WTC11 (cell line): ENCODE data around the gene PGD. TPM values are rescaled to one million over a fixed set of nuclear protein-coding genes. Genes with fewer than 3 reads are reported as not detected.
"Not testable (repeated sequence)": the region's sequence is repeated elsewhere in the genome, so short reads cannot be mapped to it uniquely, and the experiment has no call there.

ENCODE experiments used
- ATAC-seq: fragments of 200-7000 bp; cut with Tn5 transposase; 2 replicates; pipeline ENCODE4 v1.10.0; 2021; ENCODE audit warnings: mild to moderate bottlenecking, moderate library complexity
- CTCF ChIA-PET: fragments of 300-600 bp; sonication (Branson Sonifier 250); formaldehyde crosslinking; loops from one replicate; lab custom pipeline; 2021; ENCODE audit warnings: antibody characterized with exemption; lab: Charles Lee
- POLR2A ChIA-PET: fragments of 350-600 bp; sonication (Branson Sonifier 250); formaldehyde crosslinking; loops from one replicate; lab custom pipeline; 2021; ENCODE audit warnings: antibody characterized with exemption; lab: Charles Lee
- DNase-seq: peaks from one replicate; pipeline ENCODE4 v3.0.0; 2021; ENCODE audit warnings: low spot score
- H3K27ac Mint-ChIP-seq: 2 replicates; pipeline ENCODE4 v1.8.0; 2021; ENCODE audit warnings: mixed read lengths
- H3K27me3 Mint-ChIP-seq: 2 replicates; pipeline ENCODE4 v1.8.0; 2021; ENCODE audit warnings: low read depth, mild to moderate bottlenecking, moderate library complexity, mixed read lengths
- H3K36me3 Mint-ChIP-seq: 2 replicates; pipeline ENCODE4 v1.8.0; 2021; ENCODE audit warnings: mixed read lengths
- H3K4me1 Mint-ChIP-seq: 2 replicates; pipeline ENCODE4 v1.8.0; 2022; ENCODE audit warnings: mixed read lengths
- H3K4me3 Mint-ChIP-seq: 2 replicates; pipeline ENCODE4 v1.8.0; 2021; ENCODE audit warnings: mild to moderate bottlenecking, moderate library complexity, mixed read lengths
- H3K9me3 Mint-ChIP-seq: 2 replicates; pipeline ENCODE4 v1.8.0; 2021; ENCODE audit warnings: mixed read lengths
- ETV6 ChIP-seq: sonication (generic); formaldehyde crosslinking; IDR thresholded peaks from 2 replicates; pipeline ENCODE4 v1.8.1; 2022; ENCODE audit warnings: mild to moderate bottlenecking, missing genetic modification reagents
- FOXJ3 ChIP-seq: sonication (generic); formaldehyde crosslinking; IDR thresholded peaks from 2 replicates; pipeline ENCODE4 v1.9.0; 2021; ENCODE audit warnings: missing genetic modification reagents, mild to moderate bottlenecking, borderline replicate concordance
- FOXK1 ChIP-seq: sonication (generic); formaldehyde crosslinking; IDR thresholded peaks from 2 replicates; pipeline ENCODE4 v1.8.0; 2022; ENCODE audit warnings: mild to moderate bottlenecking, moderate library complexity, missing genetic modification reagents
- GTF2I ChIP-seq: fragments of 250-450 bp; sonication (Bioruptor Pico); conservative IDR thresholded peaks from 2 replicates; pipeline ENCODE4 v1.4.0; 2021; ENCODE audit warnings: mild to moderate bottlenecking
- JUN ChIP-seq: sonication (generic); formaldehyde crosslinking; IDR thresholded peaks from 2 replicates; pipeline ENCODE4 v1.8.0; 2023; ENCODE audit warnings: mild to moderate bottlenecking, missing genetic modification reagents
- KAT7 ChIP-seq: sonication (generic); formaldehyde crosslinking; IDR thresholded peaks from 2 replicates; pipeline ENCODE4 v1.8.1; 2023; ENCODE audit warnings: missing genetic modification reagents, mild to moderate bottlenecking, borderline replicate concordance
- NFATC4 ChIP-seq: fragments of 250-450 bp; sonication (Bioruptor Pico); IDR thresholded peaks from 2 replicates; pipeline ENCODE4 v1.9.0; 2021; ENCODE audit warnings: mild to moderate bottlenecking
- NFYB ChIP-seq: sonication (generic); formaldehyde crosslinking; conservative IDR thresholded peaks from 2 replicates; pipeline ENCODE4 v1.8.0; 2022; ENCODE audit warnings: low read depth, missing genetic modification reagents
- NR1H2 ChIP-seq: sonication (generic); formaldehyde crosslinking; IDR thresholded peaks from 2 replicates; pipeline ENCODE4 v1.9.0; 2021; ENCODE audit warnings: mild to moderate bottlenecking, moderate library complexity, missing genetic modification reagents
- OVOL2 ChIP-seq: fragments of 250-450 bp; sonication (Bioruptor Pico); IDR thresholded peaks from 2 replicates; pipeline ENCODE4 v1.9.0; 2021; ENCODE audit warnings: mild to moderate bottlenecking, borderline replicate concordance
- RORB ChIP-seq: fragments of 250-450 bp; sonication (Bioruptor Pico); IDR thresholded peaks from 2 replicates; pipeline ENCODE4 v1.9.0; 2021; ENCODE audit warnings: mild to moderate bottlenecking
- SMAD3 ChIP-seq: sonication (generic); formaldehyde crosslinking; IDR thresholded peaks from 2 replicates; pipeline ENCODE4 v1.8.0; 2022; ENCODE audit warnings: missing genetic modification reagents, mild to moderate bottlenecking, borderline replicate concordance
- SP1 ChIP-seq: sonication (generic); formaldehyde crosslinking; conservative IDR thresholded peaks from 2 replicates; pipeline ENCODE4 v1.8.1; 2022; ENCODE audit warnings: missing genetic modification reagents
- total RNA-seq: library from RNA; stranded (reverse); gene quantifications from 3 replicates; pipeline ENCODE4 v1.2.3, GENCODE V29; 2021
- TF ChIP-seq, protein P1 (sequence below): sonication (generic); formaldehyde crosslinking; IDR thresholded peaks from 2 replicates; pipeline ENCODE4 v1.8.0; 2022; ENCODE audit warnings: mild to moderate bottlenecking, missing genetic modification reagents
- TF ChIP-seq, protein P2 (sequence below): sonication (generic); formaldehyde crosslinking; IDR thresholded peaks from 2 replicates; pipeline ENCODE4 v1.8.1; 2022; ENCODE audit warnings: mild to moderate bottlenecking, missing genetic modification reagents, moderate library complexity, borderline replicate concordance
- TF ChIP-seq, protein P3 (sequence below): sonication (generic); formaldehyde crosslinking; IDR thresholded peaks from 2 replicates; pipeline ENCODE4 v1.8.1; 2022; ENCODE audit warnings: missing genetic modification reagents, borderline replicate concordance
- TF ChIP-seq, protein P4 (sequence below): sonication (generic); formaldehyde crosslinking; IDR thresholded peaks from 2 replicates; pipeline ENCODE4 v1.8.0; 2022; ENCODE audit warnings: mild to moderate bottlenecking, missing genetic modification reagents
- TF ChIP-seq, protein P5 (sequence below): sonication (generic); formaldehyde crosslinking; IDR thresholded peaks from 2 replicates; pipeline ENCODE4 v1.8.0; 2023; ENCODE audit warnings: missing genetic modification reagents, mild to moderate bottlenecking, borderline replicate concordance
- TF ChIP-seq, protein P6 (sequence below): sonication (generic); formaldehyde crosslinking; conservative IDR thresholded peaks from 2 replicates; pipeline ENCODE4 v1.8.1; 2022; ENCODE audit warnings: mild to moderate bottlenecking, missing genetic modification reagents

Gene PGD
- total RNA-seq, 1 experiment from 2014 or later: 278 TPM

DNA sequence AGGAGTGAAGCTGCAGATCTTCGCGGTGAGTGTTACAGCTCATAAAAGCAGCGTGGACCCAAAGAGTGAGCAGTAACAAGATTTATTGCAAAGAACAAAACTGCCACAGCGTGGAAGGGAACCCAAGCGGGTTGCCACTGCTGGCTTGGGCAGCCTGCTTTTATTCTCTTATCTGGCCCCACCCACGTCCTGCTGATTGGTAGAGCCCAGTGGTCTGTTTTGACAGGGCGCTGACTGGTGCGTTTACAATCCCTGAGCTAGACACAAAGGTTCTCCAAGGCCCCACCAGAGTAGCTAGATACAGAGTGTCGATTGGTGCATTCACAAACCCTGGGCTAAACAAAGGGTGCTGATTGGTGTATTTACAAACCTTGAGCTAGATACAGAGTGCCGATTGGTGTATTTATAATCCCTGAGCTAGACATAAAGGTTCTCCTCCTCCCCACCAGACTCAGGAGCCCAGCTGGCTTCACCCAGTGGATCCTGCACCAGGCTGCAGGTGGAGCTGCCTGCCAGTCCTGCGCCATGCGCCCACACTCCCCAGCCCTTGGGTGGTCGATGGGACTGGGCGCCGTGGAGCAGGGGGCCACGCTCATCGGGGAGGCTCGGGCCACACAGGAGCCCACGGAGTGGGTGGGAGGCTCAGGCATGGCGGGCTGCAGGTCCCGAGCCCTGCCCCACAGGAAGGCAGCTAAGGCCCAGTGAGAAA, 27.1 kb downstream of the PGD start:
- POLR2A ChIA-PET, ATAC-seq, H3K4me3 Mint-ChIP-seq: not testable (repeated sequence)

DNA sequence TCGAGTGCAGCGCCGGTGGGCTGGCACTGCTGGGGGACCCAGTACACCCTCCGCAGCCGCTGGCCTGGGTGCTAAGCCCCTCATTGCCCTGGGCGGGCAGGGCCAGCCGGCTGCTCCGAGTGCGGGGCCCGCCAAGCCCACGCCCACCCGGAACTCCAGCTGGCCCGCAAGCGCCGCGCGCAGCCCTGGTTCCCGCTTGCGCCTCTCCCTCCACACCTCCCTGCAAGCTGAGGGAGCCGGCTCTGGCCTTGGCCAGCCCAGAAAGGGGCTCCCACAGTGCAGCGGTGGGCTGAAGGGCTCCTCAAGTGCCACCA, 27.6 kb downstream of the PGD start:
- DNase-seq, H3K27ac Mint-ChIP-seq, H3K4me3 Mint-ChIP-seq, ATAC-seq, H3K9me3 Mint-ChIP-seq, CTCF ChIA-PET, POLR2A ChIA-PET, H3K27me3 Mint-ChIP-seq, H3K36me3 Mint-ChIP-seq: not testable (repeated sequence)
- peaks cover 16% of the 10 kb centered on the region for H3K4me1 Mint-ChIP-seq

More for the DNA sequence above, 27.1 kb downstream of the PGD start:
- Mint-ChIP-seq H3K4me1 (peaks cover 11% of the 10 kb centered on the region), H3K27ac (peak overlapping the region; percentile 5; the same call in 1 of the 2 replicates)
- H3K27me3 Mint-ChIP-seq, CTCF ChIA-PET, H3K9me3 Mint-ChIP-seq, DNase-seq, H3K36me3 Mint-ChIP-seq: not testable (repeated sequence)
- peak; percentile 54 for TF ChIP-seq NFYB

DNA sequence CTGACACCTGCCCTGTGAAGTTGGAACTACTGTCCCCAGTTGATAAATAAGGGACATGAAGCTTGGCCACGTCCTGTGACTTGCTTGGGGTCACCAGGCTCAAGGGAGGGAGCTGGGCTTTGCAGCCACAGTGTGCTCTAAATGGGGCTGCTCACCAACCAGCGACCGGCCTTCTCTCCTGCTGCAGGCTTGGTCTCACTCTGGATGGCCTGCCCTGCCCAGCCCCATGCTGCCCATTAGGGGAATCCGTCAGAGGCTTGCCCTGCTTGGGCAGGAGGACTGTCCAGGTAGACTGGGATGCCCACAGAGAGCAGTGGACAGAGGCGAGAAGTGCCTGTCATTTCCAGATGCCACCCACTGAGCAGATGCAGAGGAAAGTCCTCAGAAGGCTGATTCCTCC, 30.1 kb downstream of the PGD start:
- POLR2A ChIA-PET: interaction anchor here (1.9 kb wide), 1 partner anchor 29 kb away, joined by 6 read pairs; no protein-coding TSS in a partner anchor
- no peaks in the 10 kb centered on the region for H3K36me3 Mint-ChIP-seq
- no peak for ATAC-seq
- peak overlapping the region; percentile 77 for H3K4me3 Mint-ChIP-seq
- H3K9me3 Mint-ChIP-seq: no peaks in the 10 kb centered on the region
- H3K27ac Mint-ChIP-seq: no peak overlapping the region
- H3K27me3 Mint-ChIP-seq: no peaks in the 10 kb centered on the region
- peaks cover 20% of the 10 kb centered on the region for H3K4me1 Mint-ChIP-seq
- DNase-seq: no peak
- CTCF ChIA-PET: interaction anchor here (1.0 to 3.3 kb wide), 6 partner anchors 14 to 85 kb away, joined by 3 to 39 read pairs (median 24); partner anchors contain the start of gene CORT
- TF ChIP-seq NR1H2 (CRISPR knock-in tag) (no peak), SP1 (CRISPR knock-in tag) (no peak), KAT7 (CRISPR knock-in tag) (no peak), FOXJ3 (no peak), SMAD3 (no peak), GTF2I (CRISPR knock-in tag) (no peak), FOXK1 (CRISPR knock-in tag) (no peak), ETV6 (CRISPR knock-in tag) (no peak), OVOL2 (CRISPR knock-in tag) (no peak), RORB (no peak), JUN (CRISPR knock-in tag) (no peak), NFATC4 (no peak)
- TF ChIP-seq, protein P1, sequence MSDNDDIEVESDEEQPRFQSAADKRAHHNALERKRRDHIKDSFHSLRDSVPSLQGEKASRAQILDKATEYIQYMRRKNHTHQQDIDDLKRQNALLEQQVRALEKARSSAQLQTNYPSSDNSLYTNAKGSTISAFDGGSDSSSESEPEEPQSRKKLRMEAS: no peak
- TF ChIP-seq, protein P2, sequence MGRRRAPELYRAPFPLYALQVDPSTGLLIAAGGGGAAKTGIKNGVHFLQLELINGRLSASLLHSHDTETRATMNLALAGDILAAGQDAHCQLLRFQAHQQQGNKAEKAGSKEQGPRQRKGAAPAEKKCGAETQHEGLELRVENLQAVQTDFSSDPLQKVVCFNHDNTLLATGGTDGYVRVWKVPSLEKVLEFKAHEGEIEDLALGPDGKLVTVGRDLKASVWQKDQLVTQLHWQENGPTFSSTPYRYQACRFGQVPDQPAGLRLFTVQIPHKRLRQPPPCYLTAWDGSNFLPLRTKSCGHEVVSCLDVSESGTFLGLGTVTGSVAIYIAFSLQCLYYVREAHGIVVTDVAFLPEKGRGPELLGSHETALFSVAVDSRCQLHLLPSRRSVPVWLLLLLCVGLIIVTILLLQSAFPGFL (CRISPR knock-in tag): no peak
- TF ChIP-seq, protein P3, sequence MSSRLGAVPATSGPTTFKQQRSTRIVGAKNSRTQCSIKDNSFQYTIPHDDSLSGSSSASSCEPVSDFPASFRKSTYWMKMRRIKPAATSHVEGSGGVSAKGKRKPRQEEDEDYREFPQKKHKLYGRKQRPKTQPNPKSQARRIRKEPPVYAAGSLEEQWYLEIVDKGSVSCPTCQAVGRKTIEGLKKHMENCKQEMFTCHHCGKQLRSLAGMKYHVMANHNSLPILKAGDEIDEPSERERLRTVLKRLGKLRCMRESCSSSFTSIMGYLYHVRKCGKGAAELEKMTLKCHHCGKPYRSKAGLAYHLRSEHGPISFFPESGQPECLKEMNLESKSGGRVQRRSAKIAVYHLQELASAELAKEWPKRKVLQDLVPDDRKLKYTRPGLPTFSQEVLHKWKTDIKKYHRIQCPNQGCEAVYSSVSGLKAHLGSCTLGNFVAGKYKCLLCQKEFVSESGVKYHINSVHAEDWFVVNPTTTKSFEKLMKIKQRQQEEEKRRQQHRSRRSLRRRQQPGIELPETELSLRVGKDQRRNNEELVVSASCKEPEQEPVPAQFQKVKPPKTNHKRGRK (CRISPR knock-in tag): no peak
- TF ChIP-seq, protein P4, sequence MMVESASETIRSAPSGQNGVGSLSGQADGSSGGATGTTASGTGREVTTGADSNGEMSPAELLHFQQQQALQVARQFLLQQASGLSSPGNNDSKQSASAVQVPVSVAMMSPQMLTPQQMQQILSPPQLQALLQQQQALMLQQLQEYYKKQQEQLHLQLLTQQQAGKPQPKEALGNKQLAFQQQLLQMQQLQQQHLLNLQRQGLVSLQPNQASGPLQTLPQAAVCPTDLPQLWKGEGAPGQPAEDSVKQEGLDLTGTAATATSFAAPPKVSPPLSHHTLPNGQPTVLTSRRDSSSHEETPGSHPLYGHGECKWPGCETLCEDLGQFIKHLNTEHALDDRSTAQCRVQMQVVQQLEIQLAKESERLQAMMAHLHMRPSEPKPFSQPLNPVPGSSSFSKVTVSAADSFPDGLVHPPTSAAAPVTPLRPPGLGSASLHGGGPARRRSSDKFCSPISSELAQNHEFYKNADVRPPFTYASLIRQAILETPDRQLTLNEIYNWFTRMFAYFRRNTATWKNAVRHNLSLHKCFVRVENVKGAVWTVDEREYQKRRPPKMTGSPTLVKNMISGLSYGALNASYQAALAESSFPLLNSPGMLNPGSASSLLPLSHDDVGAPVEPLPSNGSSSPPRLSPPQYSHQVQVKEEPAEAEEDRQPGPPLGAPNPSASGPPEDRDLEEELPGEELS (CRISPR knock-in tag): no peak
- TF ChIP-seq, protein P5, sequence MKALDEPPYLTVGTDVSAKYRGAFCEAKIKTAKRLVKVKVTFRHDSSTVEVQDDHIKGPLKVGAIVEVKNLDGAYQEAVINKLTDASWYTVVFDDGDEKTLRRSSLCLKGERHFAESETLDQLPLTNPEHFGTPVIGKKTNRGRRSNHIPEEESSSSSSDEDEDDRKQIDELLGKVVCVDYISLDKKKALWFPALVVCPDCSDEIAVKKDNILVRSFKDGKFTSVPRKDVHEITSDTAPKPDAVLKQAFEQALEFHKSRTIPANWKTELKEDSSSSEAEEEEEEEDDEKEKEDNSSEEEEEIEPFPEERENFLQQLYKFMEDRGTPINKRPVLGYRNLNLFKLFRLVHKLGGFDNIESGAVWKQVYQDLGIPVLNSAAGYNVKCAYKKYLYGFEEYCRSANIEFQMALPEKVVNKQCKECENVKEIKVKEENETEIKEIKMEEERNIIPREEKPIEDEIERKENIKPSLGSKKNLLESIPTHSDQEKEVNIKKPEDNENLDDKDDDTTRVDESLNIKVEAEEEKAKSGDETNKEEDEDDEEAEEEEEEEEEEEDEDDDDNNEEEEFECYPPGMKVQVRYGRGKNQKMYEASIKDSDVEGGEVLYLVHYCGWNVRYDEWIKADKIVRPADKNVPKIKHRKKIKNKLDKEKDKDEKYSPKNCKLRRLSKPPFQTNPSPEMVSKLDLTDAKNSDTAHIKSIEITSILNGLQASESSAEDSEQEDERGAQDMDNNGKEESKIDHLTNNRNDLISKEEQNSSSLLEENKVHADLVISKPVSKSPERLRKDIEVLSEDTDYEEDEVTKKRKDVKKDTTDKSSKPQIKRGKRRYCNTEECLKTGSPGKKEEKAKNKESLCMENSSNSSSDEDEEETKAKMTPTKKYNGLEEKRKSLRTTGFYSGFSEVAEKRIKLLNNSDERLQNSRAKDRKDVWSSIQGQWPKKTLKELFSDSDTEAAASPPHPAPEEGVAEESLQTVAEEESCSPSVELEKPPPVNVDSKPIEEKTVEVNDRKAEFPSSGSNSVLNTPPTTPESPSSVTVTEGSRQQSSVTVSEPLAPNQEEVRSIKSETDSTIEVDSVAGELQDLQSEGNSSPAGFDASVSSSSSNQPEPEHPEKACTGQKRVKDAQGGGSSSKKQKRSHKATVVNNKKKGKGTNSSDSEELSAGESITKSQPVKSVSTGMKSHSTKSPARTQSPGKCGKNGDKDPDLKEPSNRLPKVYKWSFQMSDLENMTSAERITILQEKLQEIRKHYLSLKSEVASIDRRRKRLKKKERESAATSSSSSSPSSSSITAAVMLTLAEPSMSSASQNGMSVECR (CRISPR knock-in tag): no peak
- TF ChIP-seq, protein P6, sequence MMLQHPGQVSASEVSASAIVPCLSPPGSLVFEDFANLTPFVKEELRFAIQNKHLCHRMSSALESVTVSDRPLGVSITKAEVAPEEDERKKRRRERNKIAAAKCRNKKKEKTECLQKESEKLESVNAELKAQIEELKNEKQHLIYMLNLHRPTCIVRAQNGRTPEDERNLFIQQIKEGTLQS (CRISPR knock-in tag): no peak
